Right cardiac atrium (tissue), 5 donors: Measurements from ENCODE around the gene DNAH3. TPM values are rescaled to one million over a fixed set of nuclear protein-coding genes. Genes with fewer than 3 reads are reported as not detected.

Experiments used
- ATAC-seq, 2 donors: fragments of 200-7000 bp; cut with Tn5 transposase; one replicate each; pipeline versions ENCODE4 v1.8.0 to v1.9.1; 2020; ENCODE audit warnings: moderate library complexity in 2 of 2, mild to moderate bottlenecking in 1 of 2
- DNase-seq, 3 donors: peaks; one replicate each; pipeline ENCODE4 v3.0.0-alpha.2; 2020
- H3K27ac ChIP-seq: one replicate; pipeline ENCODE4 v1.5.1; 2013; ENCODE audit warnings: mild to moderate bottlenecking, low read length, control low read depth, moderate library complexity
- H3K27me3 ChIP-seq: one replicate; pipeline ENCODE4 v1.6.1; 2013; ENCODE audit not compliant: control insufficient read depth, insufficient read depth
- H3K4me1 ChIP-seq: one replicate; pipeline ENCODE4 v1.6.1; 2013; ENCODE audit warnings: low read length; ENCODE audit not compliant: control insufficient read depth, insufficient read depth
- H3K4me3 ChIP-seq: one replicate; pipeline ENCODE4 v1.5.1; 2013; ENCODE audit warnings: low read length, control low read depth
- H3K9me3 ChIP-seq: one replicate; pipeline ENCODE4 v1.6.1; 2013; ENCODE audit warnings: low read length; ENCODE audit not compliant: control insufficient read depth
- WGBS: extraction: QIAGEN DNeasy Blood & Tissue Kit; methylation state at CpG from one replicate; pipeline ENCODE4 v1.1.7; 2013; 5-methylcytosine and 5-hydroxymethylcytosine counted together
- intact Hi-C, 4 donors: fragments of 100-400 bp; cut with DNase I; formaldehyde crosslinking; loops; one replicate each; pipeline versions ENCODE4 v1.11.0 to v1.14.0; 2022 to 2023
- polyA plus RNA-seq: library from polyadenylated mRNA; stranded (reverse); fragments of 200-250 nt; gene quantifications from one replicate; pipeline ENCODE4 v1.2.3, GENCODE V29; 2013
- total RNA-seq, 4 donors: library from RNA; stranded (reverse); fragmentation: NEBNext Ultra II Directional; extraction: Animal tissue kit (Norgen Biotek cat#: 25700); gene quantifications; one replicate each; pipeline ENCODE4 v1.2.1, GENCODE V29; 2021
- donor health status: healthy with polysubstance abuse.
- donor health status: DM: no; HTN: yes; CAD: no.
- donor health status: DM: no; HTN: no; CAD: no.
- donor health status: DM: no; HTN: yes; CAD: no; lungs with severe emphysema.
- donor health status: DM: yes; HTN: yes; CAD: no.

DNAH3 gene
- total and polyA plus RNA-seq, 5 donors, result 0.09 to 0.68 (median 0.14) TPM

DNA sequence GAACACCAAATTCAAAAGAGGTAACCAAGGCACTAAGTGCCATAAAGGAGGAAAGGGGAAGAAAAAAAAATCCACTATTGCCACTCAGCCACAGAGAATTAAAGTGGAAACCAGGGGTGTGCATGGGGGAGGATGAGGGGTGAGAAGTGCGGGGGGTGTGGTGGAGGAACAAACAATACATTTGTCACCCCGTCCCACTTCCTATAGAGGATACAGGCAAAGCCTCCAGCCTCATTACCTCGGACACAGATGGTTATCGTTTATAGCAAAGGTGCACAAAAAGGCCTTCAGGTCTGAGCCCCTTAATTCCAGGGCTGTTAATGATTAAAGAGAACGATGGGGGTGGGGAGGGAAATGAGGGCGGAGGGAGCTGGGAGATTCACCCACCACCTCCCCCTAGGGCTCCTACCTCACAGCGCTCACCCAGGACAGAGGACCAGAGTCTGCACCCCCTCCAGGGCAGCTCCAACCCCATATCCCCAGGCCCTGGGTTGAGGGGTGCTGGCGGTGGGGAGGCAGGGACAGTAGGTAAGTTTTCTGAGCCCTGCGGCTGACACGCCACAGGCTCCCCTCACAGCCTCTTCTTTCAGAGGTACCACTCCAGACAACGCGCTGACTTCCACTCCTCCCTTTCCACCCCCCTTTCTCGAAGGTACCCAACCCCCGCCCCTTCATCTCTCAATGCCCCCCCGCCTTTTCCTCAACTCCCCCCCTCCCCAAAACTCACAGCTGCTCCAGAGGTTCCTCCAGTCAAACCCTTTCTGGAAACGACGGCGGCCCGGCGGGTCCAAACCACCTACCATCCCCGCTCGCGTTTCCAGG is 251.0 kb downstream of the DNAH3 start:
- Histone ChIP-seq H3K4me3 (peak overlapping the region; percentile 67), H3K9me3 (no peaks in the 10 kb centered on the region), H3K4me1 (peaks cover 11% of the 10 kb centered on the region), H3K27me3 (no peaks in the 10 kb centered on the region), H3K27ac (peak overlapping the region; percentile 89)
- DNase-seq (no peak), ATAC-seq (peak in 1 of 2 donors; percentile 5)
- WGBS, result under 1% methylated on average over 23 of the region's 23 CpGs
- intact Hi-C loops, result loop anchor here in 3 of 4 donors (10.0 kb wide), 1 partner anchor 45 kb away; no protein-coding TSS in a partner anchor

DNA sequence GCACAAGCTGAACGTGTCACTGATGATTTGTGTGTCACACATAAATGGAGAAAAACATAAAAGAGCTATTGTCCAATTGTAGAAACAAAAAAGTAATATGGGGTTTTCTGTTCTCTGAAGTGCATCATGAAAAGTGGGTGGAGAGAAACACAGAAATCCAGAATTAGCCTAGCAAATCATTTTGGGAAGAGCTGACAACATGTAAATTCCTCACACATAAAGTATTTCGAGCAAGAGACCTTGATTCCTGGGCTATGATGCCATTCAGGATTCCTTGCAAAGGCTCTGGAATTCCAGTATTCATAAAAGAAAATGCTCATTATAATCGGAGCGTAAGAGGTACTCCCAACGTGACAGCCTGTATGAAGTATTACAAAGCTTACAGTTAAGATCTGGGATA is 251.6 kb downstream of the DNAH3 start:
- Histone ChIP-seq H3K27me3 (no peaks in the 10 kb centered on the region), H3K4me3 (peak overlapping the region; percentile 67), H3K27ac (no peak overlapping the region), H3K9me3 (no peaks in the 10 kb centered on the region), H3K4me1 (peaks cover 14% of the 10 kb centered on the region)
- no peak for ATAC-seq
- intact Hi-C loops, result no loop called here
- no peak for DNase-seq
- WGBS, result 14% methylated on average over 5 of the region's 5 CpGs

DNA sequence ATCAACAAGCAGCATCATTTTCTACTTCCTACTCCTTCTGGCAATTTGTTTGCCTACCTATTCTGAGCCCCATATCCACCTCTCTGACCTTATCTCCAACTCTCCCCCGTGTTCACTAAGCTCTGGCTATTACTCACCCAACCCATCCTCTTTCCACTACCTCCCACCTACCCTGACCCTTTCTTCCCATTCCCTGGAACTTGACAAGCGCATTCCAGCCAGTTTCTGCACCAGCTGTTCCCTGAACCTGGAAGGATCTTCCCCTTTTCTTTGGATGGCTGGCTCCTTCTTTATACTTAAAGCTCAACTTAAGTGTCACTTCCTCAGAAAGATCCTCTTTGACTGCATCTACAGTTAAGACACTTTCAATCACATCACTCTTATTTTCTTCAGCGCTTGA is 252.7 kb downstream of the DNAH3 start:
- ATAC-seq, result no peak

DNA sequence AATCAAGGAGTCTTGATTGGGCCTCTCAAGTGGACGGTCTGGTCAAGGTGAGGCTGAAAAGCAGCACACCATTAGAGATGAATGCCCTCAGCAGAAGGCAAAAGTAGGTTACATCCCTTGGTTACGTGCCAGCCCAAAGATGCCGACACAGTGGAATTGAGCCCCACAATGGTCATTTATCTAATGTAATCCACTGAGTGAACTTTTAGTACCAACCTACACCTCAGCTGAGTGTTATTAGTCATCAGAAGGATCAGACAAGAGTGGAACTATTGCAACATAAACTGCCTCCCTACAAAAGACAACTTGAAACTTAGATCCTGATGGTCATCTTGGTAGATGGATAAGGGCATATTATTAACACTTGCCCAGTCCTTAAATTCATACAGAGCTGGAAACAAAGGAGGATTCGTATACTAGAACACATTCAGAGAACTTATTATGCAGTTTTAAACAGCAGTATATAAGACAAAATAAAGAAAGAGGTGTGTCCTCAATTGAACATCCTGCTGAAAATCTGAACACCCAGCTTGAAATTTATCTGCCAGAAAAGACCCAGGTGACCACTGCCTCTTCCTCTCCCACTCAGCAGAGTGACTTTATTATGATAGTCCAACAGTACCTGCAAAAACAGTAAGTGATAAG is 253.3 kb downstream of the DNAH3 start:
- Histone ChIP-seq H3K27ac (no peak overlapping the region), H3K4me3 (no peak overlapping the region), H3K4me1 (peaks cover 14% of the 10 kb centered on the region), H3K27me3 (no peaks in the 10 kb centered on the region), H3K9me3 (no peaks in the 10 kb centered on the region)
- DNase-seq (no peak), ATAC-seq (no peak)
- intact Hi-C loops, result no loop called here
- WGBS, result 82% methylated on average over 4 of the region's 4 CpGs

More for the DNA sequence above, 252.7 kb downstream of the DNAH3 start:
- Histone ChIP-seq H3K4me1 (peaks cover 14% of the 10 kb centered on the region), H3K27me3 (no peaks in the 10 kb centered on the region), H3K4me3 (no peak overlapping the region), H3K9me3 (no peaks in the 10 kb centered on the region), H3K27ac (no peak overlapping the region)
- WGBS, result 66% methylated on average over 3 of the region's 3 CpGs
- no peak for DNase-seq
- intact Hi-C loops, result no loop called here

DNA sequence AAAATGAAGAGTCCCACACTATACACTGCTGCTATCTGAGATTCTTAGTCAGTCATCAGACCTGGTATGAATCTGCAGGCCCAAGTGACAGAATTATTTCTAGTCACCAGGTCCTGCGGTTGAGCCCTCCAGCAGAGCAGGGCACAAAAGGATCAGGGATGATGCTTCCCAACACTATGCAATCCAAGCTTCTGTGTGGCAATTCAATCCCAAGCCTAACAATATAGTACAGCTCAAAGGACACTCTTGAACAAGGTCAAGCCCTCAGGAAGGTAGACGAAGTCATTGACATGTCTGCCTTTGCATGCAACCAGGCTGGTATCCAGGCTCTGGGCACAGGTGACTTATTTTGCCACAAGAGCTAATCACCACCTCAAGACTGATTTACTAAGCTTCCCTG is 256.3 kb downstream of the DNAH3 start:
- intact Hi-C loops, result no loop called here
- peaks cover 9% of the 10 kb centered on the region for H3K4me1 ChIP-seq
- no peaks in the 10 kb centered on the region for H3K27me3 ChIP-seq
- WGBS, result 87% methylated on average over 2 of the region's 2 CpGs
- DNase-seq (no peak), ATAC-seq (no peak)
- no peak overlapping the region for H3K4me3 ChIP-seq
- no peaks in the 10 kb centered on the region for H3K9me3 ChIP-seq
- no peak overlapping the region for H3K27ac ChIP-seq

DNA sequence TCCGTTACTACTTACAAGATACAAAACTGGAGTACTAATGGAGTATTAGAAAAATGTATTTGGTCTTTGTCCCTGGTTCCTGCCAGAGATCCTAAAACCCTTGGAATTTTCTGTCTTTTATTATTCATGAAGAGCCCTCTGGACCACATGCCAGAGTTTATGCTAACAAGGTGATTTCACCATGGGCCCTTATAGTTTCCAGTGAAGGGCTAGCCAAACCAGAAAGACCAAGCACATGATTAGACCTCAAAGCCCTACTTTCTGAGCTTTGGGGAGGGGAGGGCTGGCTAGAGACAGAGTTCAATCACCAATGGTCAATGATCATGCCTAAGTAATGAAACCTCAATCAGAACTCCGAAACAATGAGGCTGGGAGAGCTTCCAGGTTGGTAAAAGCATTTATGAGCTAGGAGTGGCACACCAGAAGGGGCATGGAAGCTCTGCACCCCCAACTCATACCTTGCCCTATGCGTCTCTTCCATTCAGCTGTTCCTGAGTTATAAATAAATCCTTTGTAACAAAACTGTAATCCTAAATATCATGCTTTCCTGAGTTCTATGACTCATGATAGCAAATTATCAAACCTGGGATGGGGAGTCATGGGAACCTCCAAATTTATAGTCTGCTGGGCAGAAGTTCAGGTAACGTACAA is 260.9 kb downstream of the DNAH3 start:
- peaks cover 5% of the 10 kb centered on the region for H3K4me1 ChIP-seq
- H3K27me3 ChIP-seq, result no peaks in the 10 kb centered on the region
- 94% methylated on average over 4 of the region's 4 CpGs for WGBS
- intact Hi-C loops, result no loop called here
- no peak for DNase-seq
- no peaks in the 10 kb centered on the region for H3K9me3 ChIP-seq
- no peak overlapping the region for H3K27ac ChIP-seq
- no peak for ATAC-seq
- H3K4me3 ChIP-seq, result no peak overlapping the region

DNA sequence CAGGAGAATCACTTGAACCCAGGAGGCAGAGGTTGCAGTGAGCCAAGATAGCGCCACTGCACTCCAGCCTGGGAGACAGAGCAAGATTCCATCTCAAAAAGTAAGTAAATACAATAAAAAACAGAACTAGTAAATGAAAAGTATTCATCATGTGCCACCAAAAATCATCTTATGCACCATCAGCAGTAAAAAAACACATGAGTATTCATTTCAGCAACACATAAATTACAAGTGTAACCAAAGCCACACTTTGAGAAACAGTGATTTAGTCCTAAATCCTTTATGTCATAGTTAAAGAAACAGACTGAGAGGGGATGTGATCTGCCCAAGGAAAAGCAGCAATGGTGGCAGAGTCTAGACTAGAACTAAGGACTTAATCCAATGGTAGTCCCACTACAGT is 263.4 kb downstream of the DNAH3 start:
- H3K27ac ChIP-seq, result no peak overlapping the region
- peaks cover 2% of the 10 kb centered on the region for H3K4me1 ChIP-seq
- ATAC-seq (no peak), DNase-seq (no peak)
- intact Hi-C loops, result no loop called here
- 100% methylated on average over 1 of the region's 1 CpG for WGBS
- H3K27me3 ChIP-seq, result no peaks in the 10 kb centered on the region
- no peak overlapping the region for H3K4me3 ChIP-seq
- H3K9me3 ChIP-seq, result no peaks in the 10 kb centered on the region

DNA sequence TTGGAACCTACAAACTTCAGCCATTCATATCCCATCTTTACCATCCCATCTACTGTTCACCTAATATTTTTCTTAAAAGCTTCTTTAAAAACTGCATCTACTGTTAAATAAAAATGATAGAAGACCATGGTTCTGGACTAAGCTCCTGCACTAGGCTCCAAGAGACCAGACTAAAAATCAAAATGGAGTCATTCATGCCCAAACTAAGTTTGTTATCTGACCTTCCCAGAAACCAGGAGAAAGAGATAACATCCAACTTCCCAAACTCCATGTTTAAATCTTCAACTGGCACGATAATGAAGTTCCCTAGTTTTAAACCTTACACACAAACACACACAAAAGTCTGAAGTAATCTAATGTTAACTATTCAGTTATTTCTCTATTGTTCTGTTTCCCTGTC is 264.3 kb downstream of the DNAH3 start:
- WGBS, result 0% methylated on average over 1 of the region's 1 CpG
- DNase-seq (no peak), ATAC-seq (no peak)
- Histone ChIP-seq H3K27ac (no peak overlapping the region), H3K4me3 (no peak overlapping the region), H3K27me3 (no peaks in the 10 kb centered on the region), H3K4me1 (peaks cover 2% of the 10 kb centered on the region), H3K9me3 (no peaks in the 10 kb centered on the region)
- intact Hi-C loops, result no loop called here

DNA sequence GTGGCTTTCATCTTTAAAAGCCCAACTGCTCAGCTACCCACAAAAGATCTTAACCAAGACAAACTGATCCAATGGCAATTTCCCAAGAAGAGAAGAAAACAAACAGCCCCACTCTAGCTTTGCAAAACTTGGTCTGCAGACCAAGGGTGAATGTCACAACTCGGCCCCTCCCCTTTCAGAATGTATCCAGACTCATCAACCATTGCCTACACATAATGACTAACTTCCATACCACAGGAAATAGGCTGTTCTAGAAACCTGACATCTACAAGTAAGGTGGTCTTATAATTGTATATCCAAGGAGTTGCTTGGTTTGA is 266.4 kb downstream of the DNAH3 start:
- WGBS, result 80% methylated on average over 1 of the region's 1 CpG
- ATAC-seq (peak; percentile 25 to 34), DNase-seq (no peak)
- Histone ChIP-seq H3K4me1 (peaks cover 4% of the 10 kb centered on the region), H3K27ac (no peak overlapping the region), H3K27me3 (no peaks in the 10 kb centered on the region), H3K4me3 (no peak overlapping the region), H3K9me3 (no peaks in the 10 kb centered on the region)
- intact Hi-C loops, result no loop called here

DNA sequence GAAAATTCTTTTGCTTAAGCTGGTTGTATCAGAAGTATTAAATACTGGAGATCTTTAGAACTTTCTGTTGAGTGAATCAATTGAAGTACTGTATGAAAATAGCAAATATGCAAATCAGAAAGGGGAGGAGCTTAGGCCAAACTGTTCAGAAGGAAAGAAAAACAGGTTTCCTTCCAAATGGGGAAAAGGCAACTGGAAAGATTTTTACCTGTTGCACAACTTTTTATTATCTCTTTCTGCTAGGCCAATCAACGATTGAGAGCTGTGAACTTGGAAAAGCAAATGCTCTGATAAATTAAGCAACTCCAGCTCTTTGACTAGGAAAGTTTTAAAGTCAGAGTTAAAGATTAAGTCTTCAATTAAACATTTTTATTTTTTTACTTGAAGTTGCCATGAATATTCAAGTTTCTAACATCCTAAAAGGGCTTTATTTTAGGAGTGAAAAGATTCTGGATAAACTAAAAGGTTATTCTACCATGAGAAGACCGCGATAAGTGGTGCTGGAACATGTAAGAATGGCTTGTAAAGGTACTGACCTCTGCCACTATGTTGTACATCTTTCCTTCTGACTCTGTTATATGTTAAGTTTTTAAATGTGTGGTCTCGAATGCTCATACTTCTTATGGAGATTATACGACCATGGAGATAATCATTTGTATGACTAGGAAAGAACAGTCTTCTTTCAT is 266.9 kb downstream of the DNAH3 start:
- intact Hi-C loops, result no loop called here
- 76% methylated on average over 5 of the region's 5 CpGs for WGBS
- ATAC-seq, result peak; percentile 47 to 57
- no peaks in the 10 kb centered on the region for H3K27me3 ChIP-seq
- no peak overlapping the region for H3K4me3 ChIP-seq
- H3K27ac ChIP-seq, result no peak overlapping the region
- peaks cover 6% of the 10 kb centered on the region for H3K4me1 ChIP-seq
- no peaks in the 10 kb centered on the region for H3K9me3 ChIP-seq
- no peak for DNase-seq
